ENCODE measurements around the gene FGG.
A peak's percentile ranks its signal among the peaks of the same experiment; 100 is the strongest.

The FGG gene

GRCh38 chr4:154612472-154613414 lies at the start of gene FGG:
TSS of gene FGG (minus strand) at chr4:154612656. CDS start at chr4:154612609, 47 bp downstream.
- DNase-seq (ENCODE audit: low spot score), result no peak

- no peak for DNase-seq (ENCODE audit: low spot score)
Observed at GRCh38 chr4:154660052-154660451, 47.6 kb upstream of the FGG start.

GRCh38 chr4:154658680-154659405 lies 46.4 kb upstream of the FGG start:
- no peak for DNase-seq (ENCODE audit: low spot score)

GRCh38 chr4:154643493-154643892 lies 31.0 kb upstream of the FGG start:
- DNase-seq (ENCODE audit: low spot score), result no peak

- no peak for DNase-seq (ENCODE audit: low spot score)
Observed at GRCh38 chr4:154642373-154643009, 30.0 kb upstream of the FGG start.

- no peak for DNase-seq (ENCODE audit: low spot score)
Observed at GRCh38 chr4:154640999-154641398, 28.5 kb upstream of the FGG start.

- DNase-seq (ENCODE audit: low spot score), result no peak
Observed at GRCh38 chr4:154634058-154634457, 21.6 kb upstream of the FGG start.

- DNase-seq (ENCODE audit: low spot score), result no peak
Observed at GRCh38 chr4:154631828-154632227, 19.4 kb upstream of the FGG start.

GRCh38 chr4:154630324-154630723 lies 17.9 kb upstream of the FGG start:
- DNase-seq (ENCODE audit: low spot score), result no peak

- DNase-seq (ENCODE audit: low spot score), result peak; percentile 74
Observed at GRCh38 chr4:154626793-154627484, 14.5 kb upstream of the FGG start.

GRCh38 chr4:154625971-154626370 lies 13.5 kb upstream of the FGG start:
- DNase-seq (ENCODE audit: low spot score), result no peak

- no peak for DNase-seq (ENCODE audit: low spot score)
Observed at GRCh38 chr4:154623995-154624394, 11.5 kb upstream of the FGG start.

- no peak for DNase-seq (ENCODE audit: low spot score)
Observed at GRCh38 chr4:154623436-154623835, 11.0 kb upstream of the FGG start.

- peak; percentile 29 for DNase-seq (ENCODE audit: low spot score)
Observed at GRCh38 chr4:154622598-154622997, 10.1 kb upstream of the FGG start.

- DNase-seq (ENCODE audit: low spot score), result no peak
Observed at GRCh38 chr4:154620111-154620510, 7.7 kb upstream of the FGG start.

- peak; percentile 39 for DNase-seq (ENCODE audit: low spot score)
Observed at GRCh38 chr4:154618708-154619315, 6.4 kb upstream of the FGG start.

- no peak for DNase-seq (ENCODE audit: low spot score)
Observed at GRCh38 chr4:154617820-154618317, 5.4 kb upstream of the FGG start.

- DNase-seq (ENCODE audit: low spot score), result no peak
Observed at GRCh38 chr4:154616731-154617130, 4.3 kb upstream of the FGG start.

GRCh38 chr4:154616287-154616686 lies 3.8 kb upstream of the FGG start:
- no peak for DNase-seq (ENCODE audit: low spot score)

GRCh38 chr4:154615211-154615610 lies 2.8 kb upstream of the FGG start:
- no peak for DNase-seq (ENCODE audit: low spot score)

- DNase-seq (ENCODE audit: low spot score), result no peak
Observed at GRCh38 chr4:154614306-154614705, 1.9 kb upstream of the FGG start.
